Neural crest cell (in vitro differentiated cells): ENCODE results near the gene KRTAP12-3. TPM values are rescaled to one million over a fixed set of nuclear protein-coding genes. Genes with fewer than 3 reads are reported as not detected.
"Not testable (repeated sequence)": the region's sequence is repeated elsewhere in the genome, so short reads cannot be mapped to it uniquely, and the experiment has no call there.

Source experiments
- DNase-seq: peaks from one replicate; pipeline ENCODE4 v3.0.0; 2021; ENCODE audit warnings: low read depth, mixed read lengths, low spot score
- H3K27ac Mint-ChIP-seq: one replicate; pipeline ENCODE4 v1.8.0; 2021; ENCODE audit warnings: mild to moderate bottlenecking, mixed read lengths; ENCODE audit not compliant: unreplicated experiment
- H3K27me3 Mint-ChIP-seq: 2 replicates; pipeline ENCODE4 v1.8.0; 2021; ENCODE audit warnings: low read depth, mild to moderate bottlenecking, mixed read lengths
- H3K36me3 Mint-ChIP-seq: 2 replicates; pipeline ENCODE4 v1.8.0; 2021; ENCODE audit warnings: low read depth, mild to moderate bottlenecking, mixed read lengths
- H3K4me1 Mint-ChIP-seq: 2 replicates; pipeline ENCODE4 v1.8.0; 2021; ENCODE audit warnings: mixed read lengths
- H3K4me3 Mint-ChIP-seq: one replicate; pipeline ENCODE4 v1.8.0; 2021; ENCODE audit warnings: mild to moderate bottlenecking, mixed read lengths
- H3K9me3 Mint-ChIP-seq: 2 replicates; pipeline ENCODE4 v1.8.0; 2021; ENCODE audit warnings: mixed read lengths
- total RNA-seq: library from RNA; stranded (reverse); gene quantifications from 2 replicates; pipeline ENCODE4 v1.2.1, GENCODE V29; 2021
- TF ChIP-seq, protein P1 (sequence below): fragments of 200-600 bp; sonication (generic); conservative IDR thresholded peaks from 2 replicates; pipeline ENCODE4 v1.5.0; 2021; ENCODE audit warnings: antibody characterized with exemption, mild to moderate bottlenecking

The KRTAP12-3 gene
- total RNA-seq, 1 donor from 2014 or later: not detected

DNA sequence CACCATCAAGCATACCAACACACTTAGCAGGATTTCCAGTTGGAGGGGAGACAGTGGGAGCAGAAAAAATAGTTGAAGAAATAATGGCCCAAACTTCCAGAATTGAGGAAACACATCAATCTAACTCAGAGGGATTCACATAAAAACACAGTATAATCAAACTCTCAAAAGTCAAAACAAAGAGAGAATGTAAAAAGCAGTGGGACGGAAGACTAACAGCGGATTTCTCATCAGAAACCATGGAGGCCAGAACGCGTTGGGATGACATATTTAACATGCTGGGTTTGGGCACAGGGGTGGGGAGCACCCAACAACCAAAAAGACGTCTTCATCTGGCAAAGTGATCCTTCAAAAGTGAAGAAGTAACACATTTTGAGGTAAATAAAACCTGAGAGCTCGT lies 37.8 kb upstream of the KRTAP12-3 start:
- no peaks in the 10 kb centered on the region for H3K4me1 Mint-ChIP-seq
- TF ChIP-seq, protein P1, sequence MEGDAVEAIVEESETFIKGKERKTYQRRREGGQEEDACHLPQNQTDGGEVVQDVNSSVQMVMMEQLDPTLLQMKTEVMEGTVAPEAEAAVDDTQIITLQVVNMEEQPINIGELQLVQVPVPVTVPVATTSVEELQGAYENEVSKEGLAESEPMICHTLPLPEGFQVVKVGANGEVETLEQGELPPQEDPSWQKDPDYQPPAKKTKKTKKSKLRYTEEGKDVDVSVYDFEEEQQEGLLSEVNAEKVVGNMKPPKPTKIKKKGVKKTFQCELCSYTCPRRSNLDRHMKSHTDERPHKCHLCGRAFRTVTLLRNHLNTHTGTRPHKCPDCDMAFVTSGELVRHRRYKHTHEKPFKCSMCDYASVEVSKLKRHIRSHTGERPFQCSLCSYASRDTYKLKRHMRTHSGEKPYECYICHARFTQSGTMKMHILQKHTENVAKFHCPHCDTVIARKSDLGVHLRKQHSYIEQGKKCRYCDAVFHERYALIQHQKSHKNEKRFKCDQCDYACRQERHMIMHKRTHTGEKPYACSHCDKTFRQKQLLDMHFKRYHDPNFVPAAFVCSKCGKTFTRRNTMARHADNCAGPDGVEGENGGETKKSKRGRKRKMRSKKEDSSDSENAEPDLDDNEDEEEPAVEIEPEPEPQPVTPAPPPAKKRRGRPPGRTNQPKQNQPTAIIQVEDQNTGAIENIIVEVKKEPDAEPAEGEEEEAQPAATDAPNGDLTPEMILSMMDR: no peak
- peaks cover 30% of the 10 kb centered on the region for H3K9me3 Mint-ChIP-seq
- H3K27me3 Mint-ChIP-seq: peaks cover 8% of the 10 kb centered on the region
- no peak for DNase-seq
- no peak overlapping the region for H3K4me3 Mint-ChIP-seq
- H3K36me3 Mint-ChIP-seq: peaks cover 12% of the 10 kb centered on the region
- H3K27ac Mint-ChIP-seq: no peak overlapping the region

DNA sequence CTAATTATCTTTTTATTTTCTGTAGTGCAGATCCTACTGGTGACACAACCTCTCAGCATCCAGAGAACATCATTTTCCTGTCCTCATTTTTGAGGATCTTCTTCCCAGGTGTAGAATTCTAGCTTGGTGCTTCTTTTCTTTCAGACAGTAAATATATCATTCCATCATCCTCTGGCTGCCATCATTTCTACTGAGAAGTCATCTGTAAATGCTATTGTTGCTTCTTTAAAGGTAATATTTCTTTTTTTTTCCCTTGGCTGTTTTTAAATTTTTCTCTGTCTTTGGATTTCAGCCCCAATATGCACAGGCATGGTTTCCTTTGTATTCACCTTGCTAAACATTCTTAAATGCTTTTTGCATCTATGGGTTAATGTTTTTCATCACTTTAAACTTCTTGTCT lies 34.2 kb upstream of the KRTAP12-3 start:
- H3K27me3 Mint-ChIP-seq: peaks cover 8% of the 10 kb centered on the region
- H3K36me3 Mint-ChIP-seq: peaks cover 12% of the 10 kb centered on the region
- no peaks in the 10 kb centered on the region for H3K4me1 Mint-ChIP-seq
- H3K9me3 Mint-ChIP-seq: peaks cover 32% of the 10 kb centered on the region
- H3K4me3 Mint-ChIP-seq: no peak overlapping the region
- TF ChIP-seq, protein P1: no peak
- no peak for DNase-seq
- H3K27ac Mint-ChIP-seq: no peak overlapping the region

DNA sequence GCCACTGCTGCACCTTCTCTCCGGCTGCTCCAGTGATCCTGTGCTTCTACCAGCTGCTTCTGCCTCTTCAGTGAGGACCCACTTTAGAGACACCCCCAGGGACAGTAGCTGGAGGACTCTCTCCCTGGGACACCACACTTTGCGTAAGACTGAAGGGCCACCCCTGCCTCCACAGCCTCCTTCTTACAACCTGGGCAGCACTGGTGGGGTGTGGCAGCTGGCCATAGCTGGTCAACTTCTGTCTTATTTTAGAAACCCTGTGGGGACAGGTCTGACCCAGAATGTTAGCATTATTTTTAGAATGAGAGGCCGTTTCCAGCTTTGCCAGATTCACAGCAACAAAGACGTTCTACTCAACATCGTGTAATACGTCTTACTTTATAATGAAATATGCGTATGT lies 32.0 kb upstream of the KRTAP12-3 start:
- Mint-ChIP-seq H3K9me3 (peaks cover 32% of the 10 kb centered on the region), H3K4me1 (no peaks in the 10 kb centered on the region), H3K27ac (no peak overlapping the region), H3K4me3 (no peak overlapping the region), H3K27me3 (peaks cover 5% of the 10 kb centered on the region), H3K36me3 (peaks cover 5% of the 10 kb centered on the region)
- DNase-seq: no peak
- TF ChIP-seq, protein P1: no peak

DNA sequence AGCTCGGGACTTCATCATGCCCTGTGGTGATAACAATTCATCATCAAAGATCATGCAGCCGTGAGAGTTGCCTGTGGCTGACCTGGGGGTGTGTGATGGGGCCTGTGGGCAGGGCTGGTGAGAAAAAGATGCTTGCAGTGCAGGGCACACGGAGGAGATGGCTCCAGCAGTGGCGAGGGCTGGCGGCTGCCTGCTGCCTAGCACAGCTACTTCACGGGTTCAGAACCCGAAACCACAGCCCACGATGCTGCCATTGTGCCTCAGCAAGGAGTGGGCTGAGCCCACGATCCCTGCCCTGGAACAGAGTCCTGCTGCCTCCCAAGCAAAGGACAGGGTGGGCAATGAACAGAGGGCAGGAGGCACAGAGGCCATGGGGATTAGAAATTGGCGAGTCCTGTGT lies 31.5 kb upstream of the KRTAP12-3 start:
- DNase-seq: no peak
- H3K4me3 Mint-ChIP-seq: no peak overlapping the region

DNA sequence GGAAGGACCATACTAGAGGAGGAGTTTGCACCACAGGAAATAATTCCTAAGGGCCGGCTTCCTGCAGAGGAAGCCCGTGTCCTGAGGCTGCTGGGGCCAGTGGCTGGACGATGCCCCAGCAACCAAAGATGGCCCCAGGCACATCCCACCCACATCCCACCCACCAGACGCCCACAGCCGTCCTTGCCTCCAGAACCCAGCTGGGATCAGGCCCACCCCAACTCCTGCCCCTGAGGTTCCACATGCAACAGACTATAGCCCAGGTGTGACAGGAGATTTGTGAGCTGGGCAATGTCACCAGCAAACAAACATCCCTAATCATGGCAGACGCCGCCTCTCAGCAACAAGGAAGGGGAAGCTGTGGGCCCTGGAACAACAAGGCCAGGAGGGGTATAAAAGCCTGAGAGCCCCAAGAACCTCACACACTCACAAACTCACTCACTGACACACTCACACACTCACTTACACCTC lies 31.0 kb upstream of the KRTAP12-3 start, which contains the start of gene KRTAP10-9:
Gene KRTAP10-9, plus strand, starts transcription at position 421 of the 471 bp plus-strand sequence. CDS start 79 bp downstream, outside the sequence.
- Mint-ChIP-seq H3K9me3 (peaks cover 37% of the 10 kb centered on the region), H3K4me3 (no peak within 1 kb of the TSS), H3K4me1 (no peaks in the 10 kb centered on the region), H3K27me3 (peaks cover 4% of the 10 kb centered on the region), H3K36me3 (peaks cover 10% of the 10 kb centered on the region), H3K27ac (no peak within 1 kb of the TSS)
- no peak for DNase-seq
- TF ChIP-seq, protein P1: no peak

More for the DNA sequence above, 31.5 kb upstream of the KRTAP12-3 start:
- Mint-ChIP-seq H3K36me3 (peaks cover 8% of the 10 kb centered on the region), H3K4me1 (no peaks in the 10 kb centered on the region), H3K27me3 (peaks cover 4% of the 10 kb centered on the region), H3K9me3 (peaks cover 36% of the 10 kb centered on the region), H3K27ac (no peak overlapping the region)
- TF ChIP-seq, protein P1: no peak

DNA sequence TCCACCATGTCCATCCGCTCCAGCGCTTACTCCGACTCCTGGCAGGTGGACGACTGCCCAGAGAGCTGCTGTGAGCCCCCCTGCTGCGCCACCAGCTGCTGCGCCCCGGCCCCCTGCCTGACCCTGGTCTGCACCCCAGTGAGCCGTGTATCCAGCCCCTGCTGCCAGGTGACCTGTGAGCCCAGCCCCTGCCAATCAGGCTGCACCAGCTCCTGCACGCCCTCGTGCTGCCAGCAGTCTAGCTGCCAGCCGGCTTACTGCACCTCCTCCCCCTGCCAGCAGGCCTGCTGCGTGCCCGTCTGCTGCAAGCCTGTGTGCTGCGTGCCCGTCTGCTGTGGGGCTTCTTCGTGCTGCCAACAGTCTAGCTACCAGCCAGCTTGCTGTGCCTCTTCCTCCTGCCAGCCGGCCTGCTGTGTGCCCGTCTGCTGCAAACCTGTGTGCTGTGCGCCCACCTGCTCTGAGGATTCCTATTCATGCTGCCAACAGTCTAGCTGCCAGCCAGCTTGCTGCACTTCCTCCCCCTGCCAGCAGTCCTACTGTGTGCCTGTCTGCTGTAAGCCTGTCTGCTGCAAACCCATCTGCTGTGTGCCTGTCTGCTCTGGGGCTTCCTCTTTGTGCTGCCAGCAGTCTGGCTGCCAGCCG lies 30.4 kb upstream of the KRTAP12-3 start:
- H3K9me3 Mint-ChIP-seq: peaks cover 37% of the 10 kb centered on the region
- peaks cover 10% of the 10 kb centered on the region for H3K36me3 Mint-ChIP-seq
- H3K27ac Mint-ChIP-seq, H3K27me3 Mint-ChIP-seq, DNase-seq, H3K4me1 Mint-ChIP-seq, H3K4me3 Mint-ChIP-seq: not testable (repeated sequence)

DNA sequence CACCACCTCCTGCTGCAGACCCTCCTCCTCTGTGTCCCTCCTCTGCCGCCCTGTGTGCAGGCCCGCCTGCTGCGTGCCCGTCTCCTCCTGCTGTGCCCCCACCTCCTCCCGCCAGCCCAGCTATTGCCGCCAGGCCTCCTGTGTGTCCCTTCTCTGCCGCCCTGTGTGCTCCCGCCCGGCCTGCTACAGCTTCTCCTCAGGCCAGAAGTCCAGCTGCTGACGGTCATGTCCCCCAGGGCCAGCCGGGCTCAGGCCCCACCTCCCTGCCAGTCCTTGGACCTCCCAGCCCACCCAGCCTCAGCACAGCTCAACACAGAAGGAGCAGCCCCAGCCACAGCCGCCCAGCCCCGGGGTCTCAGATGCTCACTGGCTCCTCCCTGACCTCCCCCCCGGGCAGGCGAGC lies 29.9 kb upstream of the KRTAP12-3 start:
- DNase-seq, H3K27me3 Mint-ChIP-seq, H3K4me3 Mint-ChIP-seq, H3K27ac Mint-ChIP-seq, H3K4me1 Mint-ChIP-seq: not testable (repeated sequence)
- H3K9me3 Mint-ChIP-seq: peaks cover 37% of the 10 kb centered on the region
- H3K36me3 Mint-ChIP-seq: peaks cover 10% of the 10 kb centered on the region
